Endothelial cell of umbilical vein (primary cell): ENCODE measurements around the gene ARHGAP31.

Source experiments
- EZH2 ChIP-seq: IDR thresholded peaks from 2 replicates; pipeline ENCODE4 v1.6.1; 2012; ENCODE audit warnings: borderline replicate concordance, low read depth, mild to moderate bottlenecking, moderate library complexity, low read length, inconsistent platforms; ENCODE audit not compliant: severe bottlenecking
- FOS ChIP-seq: IDR thresholded peaks from 2 replicates; pipeline ENCODE4 v1.6.1; 2011; ENCODE audit warnings: mild to moderate bottlenecking, low read length, moderate library complexity, borderline replicate concordance; ENCODE audit not compliant: insufficient read depth
- MYC ChIP-seq: IDR thresholded peaks from one replicate; pipeline ENCODE4 v1.6.1; 2011; ENCODE audit warnings: mild to moderate bottlenecking, low read depth, low read length
- POLR2A ChIP-seq: IDR thresholded peaks from 2 replicates; pipeline ENCODE4 v1.6.1; 2012; ENCODE audit warnings: low read depth, mild to moderate bottlenecking, control low read depth, low read length
- POLR2AphosphoS5 ChIP-seq: IDR thresholded peaks from 2 replicates; pipeline ENCODE4 v1.6.1; 2012; ENCODE audit warnings: low read depth, mild to moderate bottlenecking, control low read depth, low read length, moderate library complexity; ENCODE audit not compliant: insufficient read depth
- TF ChIP-seq, protein P1 (sequence below), 2 donors: IDR thresholded peaks; 1 replicate in 1 of 2; 2 replicates in 1 of 2; pipeline ENCODE4 v1.5.1; 2011; ENCODE audit warnings: low read length in 2 of 2, mild to moderate bottlenecking in 2 of 2, moderate library complexity in 2 of 2, control low read depth in 1 of 2, inconsistent platforms in 1 of 2, low read depth in 1 of 2; ENCODE audit not compliant: insufficient read depth in 1 of 2; ENCODE audit errors: extremely low read depth in 1 of 2
- TF ChIP-seq, protein P2 (sequence below): IDR thresholded peaks from 2 replicates; pipeline ENCODE4 v1.6.1; 2011; ENCODE audit not compliant: insufficient read depth, insufficient read length

DNA sequence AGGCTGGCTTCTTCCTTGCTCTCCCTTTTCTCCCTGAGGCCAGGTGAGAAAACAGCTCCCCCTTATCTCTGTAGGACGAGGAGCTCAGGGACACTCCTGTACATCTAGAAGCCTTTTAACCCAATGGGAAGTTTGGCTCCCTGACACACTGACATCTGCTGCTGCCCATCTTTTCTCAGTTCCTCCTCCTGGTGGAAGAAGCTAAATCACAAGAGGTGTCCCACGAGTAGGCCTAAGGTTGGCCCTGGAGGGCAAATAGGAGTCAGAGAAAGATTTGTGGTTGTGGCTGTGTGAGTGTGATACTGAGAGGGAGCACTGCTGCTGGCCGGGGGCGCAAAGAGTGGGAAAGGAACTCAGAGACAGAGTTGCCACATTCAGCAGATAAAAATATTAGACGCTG lies 49.5 kb downstream of the ARHGAP31 start:
- TF ChIP-seq POLR2AphosphoS5 (no peak), POLR2A (no peak), EZH2 (no peak), MYC (no peak), FOS (no peak)
- TF ChIP-seq, protein P1, sequence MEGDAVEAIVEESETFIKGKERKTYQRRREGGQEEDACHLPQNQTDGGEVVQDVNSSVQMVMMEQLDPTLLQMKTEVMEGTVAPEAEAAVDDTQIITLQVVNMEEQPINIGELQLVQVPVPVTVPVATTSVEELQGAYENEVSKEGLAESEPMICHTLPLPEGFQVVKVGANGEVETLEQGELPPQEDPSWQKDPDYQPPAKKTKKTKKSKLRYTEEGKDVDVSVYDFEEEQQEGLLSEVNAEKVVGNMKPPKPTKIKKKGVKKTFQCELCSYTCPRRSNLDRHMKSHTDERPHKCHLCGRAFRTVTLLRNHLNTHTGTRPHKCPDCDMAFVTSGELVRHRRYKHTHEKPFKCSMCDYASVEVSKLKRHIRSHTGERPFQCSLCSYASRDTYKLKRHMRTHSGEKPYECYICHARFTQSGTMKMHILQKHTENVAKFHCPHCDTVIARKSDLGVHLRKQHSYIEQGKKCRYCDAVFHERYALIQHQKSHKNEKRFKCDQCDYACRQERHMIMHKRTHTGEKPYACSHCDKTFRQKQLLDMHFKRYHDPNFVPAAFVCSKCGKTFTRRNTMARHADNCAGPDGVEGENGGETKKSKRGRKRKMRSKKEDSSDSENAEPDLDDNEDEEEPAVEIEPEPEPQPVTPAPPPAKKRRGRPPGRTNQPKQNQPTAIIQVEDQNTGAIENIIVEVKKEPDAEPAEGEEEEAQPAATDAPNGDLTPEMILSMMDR (IDR thresholded peaks at IDR 0.05; ENCODE audit: extremely low read depth in 1 of 2, insufficient read depth in 1 of 2, low read depth in 1 of 2, low read length in 2 of 2): no peak
- TF ChIP-seq, protein P2, sequence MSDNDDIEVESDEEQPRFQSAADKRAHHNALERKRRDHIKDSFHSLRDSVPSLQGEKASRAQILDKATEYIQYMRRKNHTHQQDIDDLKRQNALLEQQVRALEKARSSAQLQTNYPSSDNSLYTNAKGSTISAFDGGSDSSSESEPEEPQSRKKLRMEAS: no peak
